Activated CD4-positive, alpha-beta T cell treated with anti-CD3 and anti-CD28 coated beads, Interleukin-2, amount 10 ng/mL, durations not matched to agents 7 days and 5 days (primary cell): ENCODE measurements around the gene RGS19. TPM values are rescaled to one million over a fixed set of nuclear protein-coding genes. Genes with fewer than 3 reads are reported as not detected.
A peak's percentile ranks its signal among the peaks of the same experiment; 100 is the strongest.

ENCODE experiments used
- CTCF ChIA-PET: fragments of 350-600 bp; sonication (Branson Sonifier 250); formaldehyde crosslinking; loops from one replicate; lab custom pipeline; 2021; ENCODE audit warnings: antibody characterized with exemption; lab: Charles Lee
- POLR2A ChIA-PET: fragments of 350-600 bp; sonication (Branson Sonifier 250); formaldehyde crosslinking; loops from one replicate; lab custom pipeline; 2021; ENCODE audit warnings: antibody characterized with exemption; lab: Charles Lee
- DNase-seq: peaks from one replicate; pipeline ENCODE4 v3.0.0-alpha.2; 2020
- H3K27ac Mint-ChIP-seq: one replicate; pipeline ENCODE4 v1.8.0; 2021; ENCODE audit warnings: mild to moderate bottlenecking, moderate library complexity, mixed read lengths
- H3K27me3 Mint-ChIP-seq: one replicate; pipeline ENCODE4 v1.8.0; 2021; ENCODE audit warnings: mixed read lengths
- H3K36me3 Mint-ChIP-seq: one replicate; pipeline ENCODE4 v1.8.0; 2021; ENCODE audit warnings: low read depth, mixed read lengths
- H3K4me1 Mint-ChIP-seq: one replicate; pipeline ENCODE4 v1.8.0; 2021; ENCODE audit warnings: mixed read lengths
- H3K4me3 Mint-ChIP-seq: one replicate; pipeline ENCODE4 v1.8.0; 2021; ENCODE audit warnings: mild to moderate bottlenecking, moderate library complexity, mixed read lengths
- H3K9me3 Mint-ChIP-seq: one replicate; pipeline ENCODE4 v1.8.0; 2021; ENCODE audit warnings: mixed read lengths
- total RNA-seq, 2 experiments: library from RNA; stranded (reverse); gene quantifications; one replicate each; pipeline ENCODE4 v1.2.3, GENCODE V29; 2021

Gene RGS19
- total RNA-seq, 2 experiments from 2014 or later = 105 to 107 TPM

GRCh38 chr20:64069209-64069613 is 10.1 kb downstream of the RGS19 start:
- Mint-ChIP-seq H3K27ac (peak overlapping the region; percentile 54), H3K36me3 (peaks cover 16% of the 10 kb centered on the region), H3K4me3 (no peak overlapping the region), H3K27me3 (no peaks in the 10 kb centered on the region), H3K4me1 (peaks cover 61% of the 10 kb centered on the region), H3K9me3 (no peaks in the 10 kb centered on the region)
- POLR2A ChIA-PET = no interaction called here
- no peak for DNase-seq
- CTCF ChIA-PET = interaction anchor here (0.9 to 2.8 kb wide), 7 partner anchors 10 to 88 kb away, joined by 3 to 11 read pairs (median 6); partner anchors contain the start of genes OPRL1, PRPF6 and RGS19

- CTCF ChIA-PET = interaction anchor here (0.9 to 2.8 kb wide), 7 partner anchors 9 to 88 kb away, joined by 3 to 11 read pairs (median 6); partner anchors contain the start of genes OPRL1, PRPF6 and RGS19
- H3K4me1 Mint-ChIP-seq = peaks cover 65% of the 10 kb centered on the region
- no peak overlapping the region for H3K4me3 Mint-ChIP-seq
- H3K36me3 Mint-ChIP-seq = peaks cover 13% of the 10 kb centered on the region
- no peaks in the 10 kb centered on the region for H3K27me3 Mint-ChIP-seq
- POLR2A ChIA-PET = no interaction called here
- no peak for DNase-seq
- H3K9me3 Mint-ChIP-seq = no peaks in the 10 kb centered on the region
- H3K27ac Mint-ChIP-seq = peak overlapping the region; percentile 75
Observed at GRCh38 chr20:64068386-64069208, 10.7 kb downstream of the RGS19 start.

GRCh38 chr20:64067733-64068307 is 11.5 kb downstream of the RGS19 start:
- H3K36me3 Mint-ChIP-seq = peaks cover 10% of the 10 kb centered on the region
- no peaks in the 10 kb centered on the region for H3K27me3 Mint-ChIP-seq
- POLR2A ChIA-PET = no interaction called here
- no peak for DNase-seq
- CTCF ChIA-PET = interaction anchor here (1.2 to 2.8 kb wide), 5 partner anchors 9 to 28 kb away, joined by 4 to 11 read pairs (median 5); partner anchors contain the start of genes OPRL1 and RGS19
- H3K27ac Mint-ChIP-seq = peak overlapping the region; percentile 85
- no peaks in the 10 kb centered on the region for H3K9me3 Mint-ChIP-seq
- peaks cover 60% of the 10 kb centered on the region for H3K4me1 Mint-ChIP-seq
- peak overlapping the region; percentile 9 for H3K4me3 Mint-ChIP-seq

- POLR2A ChIA-PET = no interaction called here
- Mint-ChIP-seq H3K9me3 (no peaks in the 10 kb centered on the region), H3K27me3 (no peaks in the 10 kb centered on the region), H3K4me3 (peak overlapping the region; percentile 9), H3K27ac (peak overlapping the region; percentile 85), H3K4me1 (peaks cover 58% of the 10 kb centered on the region), H3K36me3 (peaks cover 5% of the 10 kb centered on the region)
- no peak for DNase-seq
- CTCF ChIA-PET = interaction anchor here (1.1 to 1.4 kb wide), 3 partner anchors 8 to 12 kb away, joined by 3 to 4 read pairs (median 3); partner anchors contain the start of gene RGS19
Observed at GRCh38 chr20:64067005-64067632, 12.2 kb downstream of the RGS19 start.

- POLR2A ChIA-PET = interaction anchor here (0.6 kb wide), 1 partner anchor 148 kb away, joined by 3 read pairs; no protein-coding TSS in a partner anchor
- H3K4me3 Mint-ChIP-seq = peak overlapping the region; percentile 55
- no peaks in the 10 kb centered on the region for H3K9me3 Mint-ChIP-seq
- no peaks in the 10 kb centered on the region for H3K36me3 Mint-ChIP-seq
- CTCF ChIA-PET = interaction anchor here (0.8 to 1.4 kb wide), 8 partner anchors 9 to 85 kb away, joined by 3 to 4 read pairs (median 3); partner anchors contain the start of genes PRPF6 and RGS19
- H3K4me1 Mint-ChIP-seq = peaks cover 61% of the 10 kb centered on the region
- peak; percentile 81 for DNase-seq
- H3K27ac Mint-ChIP-seq = peak overlapping the region; percentile 93
- H3K27me3 Mint-ChIP-seq = no peaks in the 10 kb centered on the region
Observed at GRCh38 chr20:64065974-64066343, 13.4 kb downstream of the RGS19 start.

- CTCF ChIA-PET = interaction anchor here (0.8 to 1.4 kb wide), 10 partner anchors 8 to 85 kb away, joined by 3 to 9 read pairs (median 3); partner anchors contain the start of genes PRPF6 and RGS19
Observed at GRCh38 chr20:64065062-64065973, 14.0 kb downstream of the RGS19 start.

GRCh38 chr20:64064145-64064698 is 15.1 kb downstream of the RGS19 start:
- H3K27ac Mint-ChIP-seq = peak overlapping the region; percentile 91
- peak overlapping the region; percentile 92 for H3K4me3 Mint-ChIP-seq
- no peaks in the 10 kb centered on the region for H3K9me3 Mint-ChIP-seq
- H3K27me3 Mint-ChIP-seq = no peaks in the 10 kb centered on the region
- ChIA-PET POLR2A (no interaction called here), CTCF (interaction anchor here (1.2 to 1.3 kb wide), 3 partner anchors 10 to 28 kb away, joined by 3 to 9 read pairs (median 3); no protein-coding TSS in a partner anchor)
- no peak for DNase-seq
- H3K4me1 Mint-ChIP-seq = peaks cover 63% of the 10 kb centered on the region
- no peaks in the 10 kb centered on the region for H3K36me3 Mint-ChIP-seq

More at GRCh38 chr20:64065062-64065973, 14.0 kb downstream of the RGS19 start:
- Mint-ChIP-seq H3K27ac (peak overlapping the region; percentile 93), H3K27me3 (no peaks in the 10 kb centered on the region), H3K36me3 (no peaks in the 10 kb centered on the region), H3K4me1 (peaks cover 61% of the 10 kb centered on the region), H3K9me3 (no peaks in the 10 kb centered on the region), H3K4me3 (peak overlapping the region; percentile 55)
- peak; percentile 36 for DNase-seq
- POLR2A ChIA-PET = interaction anchor here (0.6 kb wide), 1 partner anchor 147 kb away, joined by 3 read pairs; no protein-coding TSS in a partner anchor

GRCh38 chr20:64063389-64064144 is 15.8 kb downstream of the RGS19 start:
- no peaks in the 10 kb centered on the region for H3K9me3 Mint-ChIP-seq
- ChIA-PET CTCF (interaction anchor here (0.6 to 2.7 kb wide), 6 partner anchors 18 to 222 kb away, joined by 3 to 15 read pairs (median 4); no protein-coding TSS in a partner anchor), POLR2A (no interaction called here)
- no peaks in the 10 kb centered on the region for H3K36me3 Mint-ChIP-seq
- peak overlapping the region; percentile 91 for H3K27ac Mint-ChIP-seq
- no peak for DNase-seq
- H3K27me3 Mint-ChIP-seq = no peaks in the 10 kb centered on the region
- peak overlapping the region; percentile 92 for H3K4me3 Mint-ChIP-seq
- H3K4me1 Mint-ChIP-seq = peaks cover 63% of the 10 kb centered on the region

- CTCF ChIA-PET = interaction anchor here (0.6 to 2.7 kb wide), 5 partner anchors 10 to 223 kb away, joined by 3 to 15 read pairs (median 3); no protein-coding TSS in a partner anchor
- H3K4me3 Mint-ChIP-seq = peak within 1 kb of the TSS; percentile 92
Observed at GRCh38 chr20:64062596-64063388, 16.5 kb downstream of the RGS19 start, which contains the start of gene TCEA2. TCEA2 (plus strand) TSS chr20:64063198; CDS start chr20:64063313, 115 bp downstream.

GRCh38 chr20:64062276-64062595 is 17.1 kb downstream of the RGS19 start:
- Mint-ChIP-seq H3K4me1 (peaks cover 64% of the 10 kb centered on the region), H3K36me3 (no peaks in the 10 kb centered on the region), H3K27ac (peak overlapping the region; percentile 60), H3K9me3 (no peaks in the 10 kb centered on the region), H3K4me3 (peak overlapping the region; percentile 22), H3K27me3 (no peaks in the 10 kb centered on the region)
- no peak for DNase-seq
- ChIA-PET POLR2A (no interaction called here), CTCF (interaction anchor here (1.0 to 2.7 kb wide), 4 partner anchors 10 to 224 kb away, joined by 3 to 15 read pairs (median 4); no protein-coding TSS in a partner anchor)

More at GRCh38 chr20:64062596-64063388, 16.5 kb downstream of the RGS19 start, which contains the start of gene TCEA2:
- Mint-ChIP-seq H3K4me1 (peaks cover 64% of the 10 kb centered on the region), H3K27ac (peak within 1 kb of the TSS; percentile 91), H3K9me3 (no peaks in the 10 kb centered on the region), H3K36me3 (no peaks in the 10 kb centered on the region), H3K27me3 (no peaks in the 10 kb centered on the region)
- POLR2A ChIA-PET = no interaction called here
- peak; percentile 96 for DNase-seq
